VCaP (cell line): Measurements from ENCODE around the gene RD3L.

ENCODE experiments used
- H3K27ac ChIP-seq: fragments of 450-650 bp; 2 replicates; pipeline ENCODE4 v1.5.1; 2017
- CTCF ChIP-seq: fragments of 450-650 bp; conservative IDR thresholded peaks from 2 replicates; pipeline ENCODE4 v1.5.1; 2017; ENCODE audit warnings: mild to moderate bottlenecking, moderate library complexity

The RD3L gene

DNA sequence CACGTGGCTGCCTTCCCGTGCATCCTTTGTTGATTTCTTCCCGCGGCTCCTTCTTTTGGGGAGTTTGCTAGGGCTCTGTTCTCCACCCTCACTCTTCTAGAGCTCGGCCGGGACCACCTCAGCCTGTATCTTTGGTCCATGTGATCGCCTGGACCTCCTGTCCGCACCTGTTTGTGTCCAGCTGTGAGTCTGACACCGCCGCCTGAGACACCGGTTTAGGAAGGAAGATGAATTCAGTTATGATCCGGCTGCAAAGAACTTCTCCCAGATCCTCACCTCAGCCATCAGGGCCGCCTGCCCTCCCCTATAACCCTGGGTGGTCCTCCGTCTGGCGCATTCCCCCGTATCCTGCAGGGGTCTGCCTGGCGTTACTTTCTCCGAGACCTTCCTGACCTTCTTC is 14.8 kb downstream of the RD3L start:
- TF ChIP-seq CTCF, result no peak
- no peak overlapping the region for H3K27ac ChIP-seq

DNA sequence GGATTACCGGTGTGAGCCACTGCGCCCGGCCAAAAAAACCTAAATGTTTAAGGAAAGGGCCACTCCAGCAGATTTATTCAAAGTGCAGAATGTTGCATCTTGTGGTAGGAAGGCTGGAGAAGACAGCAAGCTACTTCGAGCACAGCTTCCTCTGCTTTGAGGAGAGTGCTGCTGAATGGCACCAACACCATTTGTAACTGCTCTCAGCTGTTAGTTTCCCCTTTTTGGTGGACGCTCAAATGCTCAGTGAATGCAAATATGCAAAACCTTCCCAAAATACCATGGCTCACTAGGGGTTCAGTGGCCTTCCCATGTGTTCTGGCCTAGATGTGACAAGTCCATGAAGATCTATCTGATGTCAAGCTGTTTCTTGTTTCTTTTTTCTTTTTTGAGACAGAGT is 17.0 kb downstream of the RD3L start:
- no peak overlapping the region for H3K27ac ChIP-seq
- no peak for TF ChIP-seq CTCF

DNA sequence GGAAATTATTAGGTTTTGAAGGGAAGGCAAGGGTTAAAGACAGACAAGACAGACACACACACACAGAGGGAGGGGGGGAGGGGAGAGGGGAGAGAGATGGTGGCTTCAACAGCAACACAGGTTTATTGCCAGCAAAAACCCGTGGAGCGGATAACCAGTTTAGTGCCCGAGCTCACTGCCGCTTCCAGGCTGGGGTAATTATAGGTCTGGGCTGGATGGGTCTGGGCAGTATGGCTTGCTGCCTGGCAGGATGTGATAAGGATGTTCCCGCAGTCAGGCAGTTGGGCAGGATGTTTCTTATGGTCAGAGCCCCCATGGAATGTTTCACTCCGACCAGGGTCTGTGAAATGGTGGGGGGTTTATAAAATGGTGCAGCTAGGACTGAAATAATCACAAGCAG is 18.5 kb downstream of the RD3L start:
- TF ChIP-seq CTCF, result no peak
- H3K27ac ChIP-seq, result peak overlapping the region; percentile 33

GRCh38 chr14:103921855-103922200 is 20.5 kb downstream of the RD3L start:
- H3K27ac ChIP-seq, result peak overlapping the region; percentile 87; the same call in 1 of the 2 replicates

DNA sequence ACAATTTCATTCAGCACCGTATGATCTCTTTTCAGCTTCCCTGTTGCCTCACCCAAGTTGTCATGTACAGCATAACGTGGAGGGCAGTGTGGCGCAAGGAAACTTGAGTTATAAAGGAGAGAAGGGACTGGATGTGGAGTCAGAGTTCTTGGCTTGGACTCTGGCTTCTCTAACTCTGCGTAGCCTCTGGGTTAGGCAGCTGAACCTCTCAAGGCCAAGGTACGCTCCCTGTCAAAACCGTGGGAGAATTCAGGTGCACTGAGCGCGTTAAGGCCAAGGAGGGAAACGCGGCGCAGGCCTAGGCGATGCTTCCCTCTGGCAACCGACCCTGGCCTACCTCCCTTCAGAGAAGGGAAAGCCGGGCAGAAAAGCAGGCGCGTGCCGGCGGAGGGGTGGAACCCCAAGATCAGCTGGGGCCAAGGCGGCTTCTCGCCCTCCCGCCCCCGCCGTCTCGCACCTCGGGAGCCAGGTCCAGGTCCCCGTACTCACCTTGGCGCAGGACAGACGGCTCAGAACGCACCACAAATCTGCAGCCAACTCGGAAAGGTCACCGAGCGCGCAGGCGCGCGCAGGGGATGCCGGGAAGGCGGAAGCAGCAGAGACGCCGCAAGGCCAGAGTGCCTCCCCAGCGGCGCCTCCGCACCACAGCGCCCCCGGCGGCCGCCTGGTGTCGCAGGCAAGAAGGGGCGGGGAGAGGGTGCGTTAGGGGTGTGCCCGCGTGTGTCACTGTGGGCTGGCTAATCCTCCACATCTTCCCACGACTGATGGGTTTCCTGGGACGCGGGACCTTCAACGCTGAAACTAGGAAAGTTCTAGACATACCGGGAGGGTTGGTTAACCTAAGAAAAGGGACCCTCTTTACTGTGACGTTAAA is 21.1 kb downstream of the RD3L start:
- peak overlapping the region; percentile 87 for H3K27ac ChIP-seq

GRCh38 chr14:103916636-103917262 is 25.6 kb downstream of the RD3L start:
- no peak overlapping the region for H3K27ac ChIP-seq
- TF ChIP-seq CTCF, result no peak

More for the DNA sequence above, 21.1 kb downstream of the RD3L start:
- TF ChIP-seq CTCF, result peak; percentile 99

DNA sequence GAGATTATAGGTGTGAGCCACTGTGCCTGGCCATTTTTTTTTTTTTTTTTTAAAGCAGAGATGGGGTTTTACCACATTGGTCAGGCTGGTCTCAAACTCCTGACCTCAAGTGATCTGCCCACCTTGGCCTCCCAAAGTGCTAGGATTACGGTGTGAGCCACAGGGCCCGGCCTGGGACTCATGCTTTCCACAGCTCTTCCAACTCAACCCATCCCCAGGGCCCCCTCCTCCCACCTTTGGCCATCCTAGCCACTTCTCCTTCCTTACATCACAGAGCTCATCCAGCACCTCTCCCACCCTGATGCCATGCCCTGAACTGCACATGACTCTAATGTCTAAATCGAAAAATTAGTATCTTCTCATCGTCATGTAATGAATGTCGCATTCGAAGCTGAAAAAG is 26.7 kb downstream of the RD3L start:
- no peak overlapping the region for H3K27ac ChIP-seq
- no peak for TF ChIP-seq CTCF

GRCh38 chr14:103910984-103911383 is 31.3 kb downstream of the RD3L start:
- no peak for TF ChIP-seq CTCF
- peak overlapping the region; percentile 47 for H3K27ac ChIP-seq
